Upper lobe of left lung (tissue), 6 donors: ENCODE data around the gene CDH2. TPM values are rescaled to one million over a fixed set of nuclear protein-coding genes. Genes with fewer than 3 reads are reported as not detected.

ENCODE experiments used
- ATAC-seq, 2 donors: fragments of 200-7000 bp; cut with Tn5 transposase; one replicate each; pipeline ENCODE4 v1.9.1; 2022; ENCODE audit warnings: mild to moderate bottlenecking in 2 of 2, moderate library complexity in 2 of 2; ENCODE audit not compliant: low FRiP score in 2 of 2
- DNase-seq, 2 donors: peaks; one replicate each; pipeline ENCODE4 v3.0.0-alpha.2; 2019 to 2020
- H3K27ac ChIP-seq, 4 donors: fragments of 200-600 bp; sonication (generic); one replicate each; pipeline ENCODE4 v1.5.1; 2016 to 2019
- H3K27me3 ChIP-seq, 4 donors: fragments of 200-600 bp; sonication (generic); one replicate each; pipeline ENCODE4 v1.5.1; 2017 to 2019
- H3K36me3 ChIP-seq, 4 donors: fragments of 200-600 bp; sonication (generic); one replicate each; pipeline ENCODE4 v1.5.1; 2016 to 2019
- H3K4me1 ChIP-seq, 4 donors: fragments of 200-600 bp; sonication (generic); one replicate each; pipeline ENCODE4 v1.5.1; 2018 to 2019
- H3K4me3 ChIP-seq, 4 donors: fragments of 200-600 bp; sonication (generic); one replicate each; pipeline ENCODE4 v1.5.1; 2017 to 2019; ENCODE audit warnings: mild to moderate bottlenecking in 2 of 4, moderate library complexity in 1 of 4
- H3K9me3 ChIP-seq, 4 donors: fragments of 200-600 bp; sonication (generic); one replicate each; pipeline ENCODE4 v1.5.1; 2018 to 2019
- CTCF ChIP-seq, 6 experiments: fragments of 450-650 bp in 4 of 6; fragments of 200-600 bp in 2 of 6; sonication (generic) in 2 of 6; IDR thresholded peaks; one replicate each; pipeline ENCODE4 v1.5.1; 2016 to 2019; ENCODE audit warnings: antibody characterized with exemption in 6 of 6
- EP300 ChIP-seq, 4 donors: sonication (generic); formaldehyde crosslinking; IDR thresholded peaks; one replicate each; pipeline ENCODE4 v1.5.1; 2017; ENCODE audit warnings: antibody characterized with exemption in 4 of 4, control low read depth in 2 of 4
- POLR2A ChIP-seq, 4 donors: fragments of 450-650 bp; IDR thresholded peaks; one replicate each; pipeline ENCODE4 v1.5.1; 2016 to 2017; ENCODE audit warnings: antibody characterized with exemption in 4 of 4, mild to moderate bottlenecking in 2 of 4
- POLR2AphosphoS5 ChIP-seq, 2 donors: sonication (generic); formaldehyde crosslinking; IDR thresholded peaks; one replicate each; pipeline ENCODE4 v1.5.1; 2017; ENCODE audit warnings: antibody characterized with exemption in 2 of 2
- WGBS, 2 donors: methylation state at CpG; one replicate each; pipeline ENCODE4 v1.1.5; 2017 to 2018; 5-methylcytosine and 5-hydroxymethylcytosine counted together
- total RNA-seq, 6 donors: library from RNA; depleted of rRNA in 4 of 6; stranded (reverse); fragments of >200 nt in 4 of 6; gene quantifications; one replicate each; pipeline versions ENCODE4 v1.1.0 to v1.2.1, GENCODE V29; 2016 to 2021
- donor health status: DM: no; HTN: no; CAD: no; lungs with moderate emphysema.
- donor health status: DM: no; HTN: yes; CAD: no; lungs with severe emphysema.

Gene CDH2
- total RNA-seq, 6 donors from 2014 or later: 0.20 to 2.3 (median 0.75) TPM; not detected in 2

DNA sequence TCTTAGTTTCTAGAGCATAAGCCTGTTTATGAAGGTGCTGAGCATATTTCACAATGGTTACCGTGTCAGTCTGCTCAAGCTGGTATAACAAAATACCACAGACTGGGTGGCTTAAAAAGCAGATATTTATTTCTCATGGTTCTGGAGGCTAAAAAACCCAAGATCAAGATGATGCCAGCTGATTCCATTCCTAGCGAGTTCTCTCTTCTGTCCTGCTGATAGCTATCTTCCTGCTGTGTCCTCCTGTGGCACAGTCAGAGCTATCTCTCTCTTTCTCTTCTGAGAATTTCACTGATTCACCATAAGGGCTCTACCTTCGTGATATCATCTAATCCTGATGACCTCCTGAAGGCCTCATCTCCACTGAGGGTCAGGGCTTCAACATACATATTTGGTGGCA lies 273.0 kb downstream of the CDH2 start:
- 63% methylated on average over 3 of the region's 3 CpGs for WGBS, 2 donors
- ATAC-seq (no peak), DNase-seq (no peak)
- peaks cover 0 to 28% (median 3%) of the 10 kb centered on the region in 4 donors for H3K9me3 ChIP-seq
- no peaks in the 10 kb centered on the region for H3K36me3 ChIP-seq
- no peak overlapping the region for H3K27ac ChIP-seq
- no peaks in the 10 kb centered on the region for H3K4me1 ChIP-seq
- no peak for TF ChIP-seq CTCF (IDR thresholded peaks at IDR 0.05)
- no peak for TF ChIP-seq EP300 (IDR thresholded peaks at IDR 0.05)
- TF ChIP-seq POLR2A (IDR thresholded peaks at IDR 0.05): no peak
- no peak for TF ChIP-seq POLR2AphosphoS5 (IDR thresholded peaks at IDR 0.05)
- no peaks in the 10 kb centered on the region for H3K27me3 ChIP-seq
- H3K4me3 ChIP-seq: no peak overlapping the region

GRCh38 chr18:27901424-27902226 lies 275.3 kb downstream of the CDH2 start:
- Histone ChIP-seq H3K27ac (no peak overlapping the region), H3K4me3 (no peak overlapping the region), H3K4me1 (no peaks in the 10 kb centered on the region), H3K27me3 (no peaks in the 10 kb centered on the region), H3K36me3 (no peaks in the 10 kb centered on the region), H3K9me3 (peaks cover 0 to 11% (median 3%) of the 10 kb centered on the region in 4 donors)
- ATAC-seq: no peak
- no peak for DNase-seq
- 46 to 55% methylated on average over 4 of the region's 4 CpGs for WGBS, 2 donors
- TF ChIP-seq POLR2A (IDR thresholded peaks at IDR 0.05) (no peak), EP300 (IDR thresholded peaks at IDR 0.05) (no peak), CTCF (IDR thresholded peaks at IDR 0.05) (no peak), POLR2AphosphoS5 (IDR thresholded peaks at IDR 0.05) (no peak)
